SHP77 (cell line): Measurements from ENCODE around the gene KIAA1549.
"Not testable (repeated sequence)": the region's sequence is repeated elsewhere in the genome, so short reads cannot be mapped to it uniquely, and the experiment has no call there.

Experiments
- DNase-seq, 2 experiments: peaks; one replicate each; lab custom pipeline; 2025; lab: John Stamatoyannopoulos, UW

The KIAA1549 gene

DNA sequence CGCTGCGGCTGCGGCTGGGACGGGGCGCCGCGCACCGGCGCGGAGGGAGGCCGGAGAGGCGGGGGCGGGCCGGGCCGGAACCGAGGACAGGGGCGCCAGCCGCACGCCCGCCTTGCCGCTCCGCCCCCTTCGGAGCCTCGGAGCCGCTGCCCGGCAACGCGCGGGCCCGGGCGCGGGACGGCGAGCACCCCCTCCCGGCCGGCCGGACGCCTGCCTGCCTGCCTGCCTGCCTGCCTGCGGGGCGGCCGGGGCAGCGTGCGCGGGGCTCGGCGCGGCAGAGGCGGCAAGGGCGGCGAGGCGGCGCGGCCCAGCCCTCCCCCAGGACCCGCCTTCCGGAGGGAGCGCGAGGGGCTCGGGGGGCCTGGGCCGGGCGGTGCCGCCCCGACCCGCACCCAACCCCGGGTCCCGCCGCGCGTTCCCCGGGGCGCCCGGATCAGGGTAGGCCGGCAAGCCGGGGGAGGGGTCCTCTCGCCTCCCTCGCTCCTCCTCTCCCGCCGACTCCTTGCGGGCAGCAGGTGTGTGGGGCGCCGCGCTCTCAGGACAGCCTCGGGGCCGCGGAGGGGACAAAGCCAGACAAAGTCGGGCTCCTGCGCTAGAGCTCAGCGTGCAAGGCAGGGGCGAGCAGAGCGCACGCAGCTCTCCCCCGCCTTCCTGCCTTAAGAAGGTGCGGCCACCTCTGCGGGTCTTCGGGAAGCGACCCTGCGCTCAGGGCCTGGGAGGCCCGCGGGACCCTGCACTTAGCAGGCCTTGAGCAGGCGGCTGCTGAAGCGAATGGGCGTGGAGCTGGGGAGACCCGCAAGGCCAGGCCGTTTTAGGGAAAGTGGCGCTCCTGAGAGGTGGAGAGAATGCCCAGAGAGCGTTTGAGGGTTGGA is at the start of gene KIAA1549:
Gene KIAA1549 (minus strand): TSS at position 58 of the 872 bp plus-strand sequence. CDS start 120 bp downstream, outside the sequence.
- DNase-seq = peak; percentile 59 to 69

DNA sequence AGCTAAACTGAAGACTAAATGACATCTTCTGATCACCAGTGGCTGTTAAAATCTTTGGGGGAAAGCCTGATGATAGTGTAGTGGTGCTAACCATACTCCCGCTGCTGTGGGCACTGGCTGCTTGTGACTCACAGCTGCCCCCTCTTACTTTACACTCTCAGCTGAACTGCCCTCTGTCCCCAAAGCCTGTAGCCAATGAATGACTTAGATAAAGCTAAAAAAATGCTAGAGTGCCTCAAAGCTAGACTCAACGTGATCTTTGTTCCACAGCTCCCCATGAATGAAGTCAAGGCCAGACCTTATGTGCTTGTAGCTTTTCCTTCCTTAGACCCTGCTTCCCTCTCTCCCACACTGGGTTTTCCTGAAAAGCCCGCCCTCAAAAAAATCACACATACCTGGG is 48.2 kb upstream of the KIAA1549 start:
- DNase-seq = no peak

DNA sequence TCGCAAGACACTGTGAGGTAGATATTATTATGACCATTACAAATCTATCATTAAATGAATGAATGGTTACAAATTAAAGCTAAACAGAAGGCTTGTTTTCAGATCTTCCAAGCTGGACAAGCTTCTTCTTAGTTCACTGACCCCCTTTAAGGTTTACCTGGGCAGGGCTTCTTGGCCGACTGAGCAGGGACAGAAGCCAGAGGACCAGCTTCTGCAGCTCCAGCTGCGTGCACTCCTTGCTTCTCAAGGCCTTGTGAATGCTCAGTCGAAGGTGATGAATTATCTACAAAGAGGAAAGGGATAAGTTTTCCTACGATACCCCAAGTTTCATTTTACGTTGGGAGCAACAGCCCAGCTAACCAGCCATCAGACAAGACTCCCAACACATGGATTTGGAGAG is 45.4 kb upstream of the KIAA1549 start:
- no peak for DNase-seq

DNA sequence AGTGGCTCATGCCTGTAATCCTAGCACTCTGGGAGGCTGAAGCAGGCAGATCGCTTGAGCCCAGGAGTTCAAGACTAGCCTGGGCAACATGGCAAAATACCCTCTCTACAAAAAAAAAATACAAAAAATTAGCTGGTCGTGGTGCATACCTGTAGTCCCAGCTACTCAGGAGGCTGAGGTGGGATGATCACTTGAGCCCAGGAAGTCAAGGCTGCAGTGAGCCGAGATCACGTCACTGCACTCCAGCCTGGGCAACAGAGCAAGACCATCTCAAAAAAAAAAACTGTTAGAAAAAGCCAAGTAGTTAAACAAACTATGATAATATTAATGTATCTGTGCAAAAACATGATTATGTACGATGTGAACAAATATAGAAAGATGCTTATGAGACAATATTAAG is 44.7 kb upstream of the KIAA1549 start:
- not testable (repeated sequence) for DNase-seq

DNA sequence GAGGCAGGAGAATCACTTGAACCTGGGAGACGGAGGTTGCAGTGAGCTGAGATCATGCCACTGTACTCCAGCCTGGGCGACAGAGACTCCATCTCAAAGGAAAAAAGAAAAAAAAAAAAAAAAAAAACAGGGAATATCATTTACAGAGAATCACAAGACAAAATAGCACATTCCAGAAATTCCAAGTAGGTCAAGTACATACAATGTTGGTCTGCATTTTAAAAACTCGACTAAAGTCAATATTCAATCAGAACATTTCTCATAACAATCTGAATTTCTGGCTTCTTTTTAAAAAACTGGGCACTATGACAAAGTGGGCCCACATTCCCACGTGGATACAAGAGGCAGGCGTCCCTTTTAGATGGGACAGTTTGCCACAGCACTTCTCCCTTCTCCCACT is 41.9 kb upstream of the KIAA1549 start:
- DNase-seq = no peak

DNA sequence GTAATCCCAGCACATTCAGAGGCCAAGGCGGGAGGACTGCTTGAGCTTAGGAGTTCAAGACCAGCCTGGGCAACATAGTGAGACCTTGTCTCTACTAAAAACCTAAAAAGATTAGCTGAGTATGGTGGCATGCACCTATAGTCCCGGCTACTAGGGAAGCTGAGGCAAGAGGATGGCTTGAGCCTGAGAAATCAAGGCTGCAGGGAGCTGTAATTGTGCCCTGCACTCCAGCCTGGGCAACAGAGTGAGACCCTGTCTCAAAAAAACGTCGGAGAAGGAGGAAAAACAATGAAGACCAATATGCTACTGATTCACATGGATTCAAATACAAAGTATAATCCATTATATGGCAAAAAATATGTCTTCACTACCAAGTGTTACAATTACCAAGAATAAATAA is 41.1 kb upstream of the KIAA1549 start:
- no peak for DNase-seq

DNA sequence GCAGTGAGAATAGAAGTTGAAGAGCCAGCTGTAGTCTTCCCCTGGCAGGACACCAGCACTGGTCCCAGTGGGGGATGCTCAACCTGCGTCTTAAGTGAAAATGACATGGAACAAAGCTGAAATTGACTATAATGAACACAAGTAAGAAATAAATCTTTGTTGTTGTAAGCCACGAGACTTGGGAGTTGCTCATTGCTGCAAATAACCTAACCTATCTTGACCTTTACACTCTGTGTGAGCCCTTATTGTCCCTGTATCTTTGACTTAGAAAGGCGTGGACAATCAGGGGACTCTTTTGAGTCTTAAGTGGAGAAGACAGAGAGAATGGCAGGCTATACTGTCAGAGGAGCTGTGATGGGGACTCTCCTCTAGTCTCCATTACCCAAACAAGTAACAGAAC is 37.7 kb upstream of the KIAA1549 start:
- no peak for DNase-seq

DNA sequence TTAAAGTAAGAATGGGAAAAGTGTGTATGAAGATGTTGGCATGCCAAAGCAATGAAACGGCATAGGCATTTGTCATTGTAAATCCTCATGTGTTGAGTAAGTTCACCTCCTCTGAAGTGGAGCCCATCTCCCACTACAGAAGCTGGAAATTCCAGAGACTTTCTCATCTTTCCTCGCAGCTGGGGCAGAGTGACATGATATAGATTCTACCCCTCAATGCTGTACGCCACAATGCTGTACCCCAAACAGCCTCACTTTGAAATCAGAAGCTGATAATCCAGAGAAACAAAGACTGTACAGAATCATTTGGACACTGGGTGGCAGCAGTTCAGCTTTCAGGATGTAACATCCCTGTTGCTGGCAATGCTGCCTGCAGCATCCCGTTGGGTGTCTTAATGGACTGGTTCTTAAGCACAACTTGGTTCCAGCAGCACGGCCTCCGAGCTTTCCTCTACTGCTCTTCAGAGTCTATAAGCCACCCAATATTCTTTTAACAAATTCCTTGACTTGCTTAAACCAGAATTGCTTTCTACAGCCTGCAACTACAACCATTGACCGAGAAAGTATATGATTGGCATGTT is 35.8 kb upstream of the KIAA1549 start:
- peak; percentile 69 to 71 for DNase-seq

DNA sequence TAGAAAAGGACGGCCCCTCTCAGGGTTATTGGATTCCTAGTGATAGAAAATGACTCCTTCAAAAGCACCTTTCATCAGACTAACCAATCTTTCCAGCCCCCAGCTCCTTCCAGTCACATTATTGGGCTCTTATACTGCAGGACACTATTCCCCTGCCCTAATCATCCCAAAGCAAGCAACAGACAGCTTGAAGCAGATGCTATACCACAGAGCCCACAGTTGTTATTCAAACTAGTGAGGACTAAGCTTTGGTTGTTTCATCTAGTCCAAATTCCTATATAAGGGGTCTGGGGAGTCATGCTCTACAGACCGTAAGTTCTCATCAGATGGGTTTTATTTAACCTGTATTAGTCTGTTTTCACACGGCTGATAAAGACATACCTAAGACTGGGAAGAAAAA is 30.2 kb upstream of the KIAA1549 start:
- no peak for DNase-seq

DNA sequence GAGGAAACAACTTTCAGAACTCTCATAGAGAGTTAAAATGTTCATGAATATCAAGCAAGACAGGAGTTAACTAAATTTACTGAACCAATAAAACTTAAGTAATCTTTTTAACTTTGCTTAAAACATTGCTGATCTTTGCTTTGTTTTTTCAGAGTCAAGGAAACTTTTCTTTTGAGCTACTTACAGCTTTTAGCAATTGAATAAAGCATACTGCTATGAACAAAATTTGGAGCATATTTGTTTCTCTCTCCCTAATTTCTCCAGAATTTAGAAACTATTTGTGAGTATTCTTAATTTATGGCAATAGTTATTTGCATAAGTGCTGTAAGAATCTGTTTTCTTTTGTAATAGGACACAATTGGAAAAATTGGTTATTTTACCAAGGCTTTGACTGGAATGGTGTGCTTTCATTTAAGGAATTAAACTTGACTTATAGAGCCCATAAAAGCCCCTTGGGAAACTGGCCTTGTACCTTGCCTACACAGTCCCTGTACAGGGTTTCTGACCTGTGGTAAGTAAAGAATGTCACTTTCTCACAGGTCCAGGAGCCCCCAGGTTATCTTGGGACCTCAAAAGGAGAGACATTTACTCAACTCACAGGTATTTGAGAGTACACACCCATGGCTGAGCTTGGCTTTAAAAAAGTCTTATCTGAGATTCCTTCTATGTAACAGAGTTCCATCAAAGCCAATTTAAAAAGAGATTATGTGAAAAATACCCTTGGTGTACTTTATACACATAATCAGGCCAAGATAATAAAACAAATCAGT is 23.3 kb upstream of the KIAA1549 start:
- DNase-seq = no peak

DNA sequence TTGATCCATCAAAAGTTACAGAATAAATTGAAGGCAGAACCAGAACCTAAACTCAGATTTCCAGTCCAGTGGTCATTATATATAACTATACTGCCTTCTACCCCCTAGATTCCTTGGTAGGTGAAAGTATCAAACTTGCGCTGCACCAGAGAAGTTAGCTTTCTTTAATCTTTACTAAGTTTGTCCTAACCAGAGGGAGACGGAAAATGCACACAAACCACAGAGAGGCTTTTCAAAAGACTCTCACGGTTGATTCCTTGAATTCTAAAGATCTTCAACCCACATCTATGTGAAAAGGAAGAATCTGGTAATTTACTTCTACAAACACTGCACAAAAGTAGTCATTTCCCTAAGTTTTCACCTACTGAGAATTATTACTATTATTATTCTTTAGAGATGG is 18.2 kb upstream of the KIAA1549 start:
- DNase-seq = no peak

DNA sequence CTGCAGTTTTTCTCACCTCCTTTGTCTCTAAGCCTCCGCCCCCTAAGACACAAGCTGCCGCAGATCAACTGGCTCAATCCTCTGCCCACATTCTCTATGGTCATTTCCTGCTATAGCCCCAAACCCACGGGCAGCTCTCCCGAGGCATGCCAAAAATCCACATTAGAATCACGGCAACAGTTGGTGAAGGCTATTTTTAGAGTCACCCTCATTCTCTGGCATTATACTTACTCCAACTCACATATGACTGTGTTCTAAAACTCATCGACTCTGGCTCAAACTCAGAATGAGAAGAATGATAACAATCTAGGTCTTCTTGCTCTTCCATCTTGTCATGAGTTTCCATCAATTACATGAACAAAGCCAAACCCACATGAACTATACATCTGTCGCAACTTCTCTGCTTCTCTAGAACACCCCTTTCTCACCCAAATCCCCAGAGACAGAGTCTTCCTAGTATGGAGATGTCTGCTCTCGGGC is 10.9 kb upstream of the KIAA1549 start:
- DNase-seq = no peak

DNA sequence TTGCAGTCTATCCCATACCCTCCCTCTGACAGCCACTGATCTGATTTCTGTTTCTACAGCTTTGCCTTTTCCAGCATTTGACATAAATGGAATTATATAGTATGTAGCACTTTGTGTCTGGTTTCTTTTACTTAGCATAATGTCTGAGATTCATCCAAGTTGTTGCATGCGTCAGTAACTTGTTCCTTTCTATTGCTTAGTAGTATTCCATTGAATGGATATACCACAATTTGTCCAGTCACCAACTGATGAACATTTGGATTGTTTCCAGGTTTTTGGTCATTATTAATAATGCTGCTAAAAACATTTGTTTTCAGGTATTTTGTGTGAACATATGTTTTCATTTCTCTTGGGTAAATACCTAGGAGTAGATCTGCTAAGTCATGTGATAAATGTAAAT is 6.5 kb upstream of the KIAA1549 start:
- DNase-seq = no peak

DNA sequence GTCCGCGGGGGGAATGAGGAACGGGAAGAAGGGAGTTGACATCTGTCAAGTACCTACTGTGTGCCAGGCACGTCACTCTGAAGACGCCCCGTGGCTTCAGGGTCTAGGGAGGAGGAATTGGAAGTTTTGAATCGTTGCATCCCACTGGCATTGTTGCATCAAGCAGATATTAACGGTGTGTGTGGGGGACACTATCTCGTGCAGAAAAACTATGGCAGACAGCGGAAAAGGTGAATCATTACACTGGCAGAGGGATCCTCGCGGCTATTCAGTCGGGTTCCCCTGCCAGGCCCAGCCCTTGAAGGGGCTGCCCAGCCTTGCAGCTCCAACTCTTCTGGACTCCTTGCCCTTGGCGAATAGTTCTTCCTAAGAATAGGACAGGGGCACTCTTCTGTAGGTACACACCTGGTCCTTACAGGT is 1.0 kb upstream of the KIAA1549 start:
- DNase-seq = no peak

DNA sequence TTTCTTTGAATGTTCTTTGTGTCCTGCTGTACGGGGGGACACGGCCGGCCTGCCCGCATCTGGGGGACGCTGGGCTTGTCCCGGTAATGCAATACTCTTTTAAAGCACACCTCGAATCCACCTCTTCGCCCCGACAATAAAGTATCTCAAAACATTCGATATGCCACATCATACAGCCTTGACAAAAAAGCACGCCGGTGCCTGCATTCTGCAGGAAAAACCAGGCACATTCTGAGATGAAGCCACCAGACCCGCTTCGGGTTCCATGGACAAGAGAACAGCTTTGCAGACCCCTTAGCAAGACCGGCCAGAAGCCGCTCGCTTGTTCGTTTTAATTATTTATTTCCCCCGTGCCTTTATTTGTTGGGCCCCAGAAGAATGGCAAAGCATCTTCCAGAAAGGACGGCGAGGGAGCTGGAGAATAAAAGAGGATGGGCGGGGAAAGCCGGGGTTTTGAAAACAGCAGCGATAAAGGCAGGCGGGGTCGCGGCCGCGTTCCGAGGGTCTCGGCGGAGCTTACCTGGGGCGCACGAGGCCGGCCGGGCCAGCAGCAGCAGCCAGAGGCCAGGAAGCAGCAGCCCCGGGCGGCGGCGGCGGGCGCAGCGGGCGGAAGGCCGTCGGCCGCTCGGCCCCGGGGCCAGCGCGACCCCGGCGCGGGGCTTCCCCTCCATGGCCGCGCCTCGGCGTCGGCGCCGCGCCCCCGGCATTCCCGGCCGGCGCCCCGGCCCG is 462 bp downstream of the KIAA1549 start:
- DNase-seq = no peak

DNA sequence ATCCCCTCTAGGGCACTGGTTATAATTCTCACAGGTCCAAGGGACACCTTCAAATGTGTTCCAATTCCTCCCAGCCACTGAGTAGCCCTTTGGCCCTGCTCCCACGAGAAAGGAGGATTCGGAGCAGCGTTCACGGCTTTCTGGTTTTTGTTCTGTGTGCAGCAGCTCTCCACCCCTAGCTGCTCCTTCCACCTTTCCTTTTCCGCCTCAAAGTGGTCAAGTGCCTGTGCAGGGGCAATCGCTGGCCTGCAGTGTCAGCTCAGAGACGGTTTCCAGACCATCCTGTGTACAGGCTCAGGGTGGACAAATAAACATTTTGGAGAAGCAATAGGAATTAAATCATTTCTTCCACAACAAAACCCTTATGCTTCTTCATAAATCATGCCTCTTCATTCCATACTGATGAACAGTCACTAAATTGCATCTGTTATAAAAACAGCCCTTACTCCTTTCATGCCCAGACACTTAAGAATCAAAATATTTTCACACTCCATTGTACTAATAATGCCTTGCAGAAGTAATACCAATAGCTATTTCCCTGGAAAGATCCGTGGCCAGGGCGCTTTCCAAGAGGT is 1.1 kb downstream of the KIAA1549 start:
- DNase-seq = peak in 1 of 2 experiments; percentile 9

DNA sequence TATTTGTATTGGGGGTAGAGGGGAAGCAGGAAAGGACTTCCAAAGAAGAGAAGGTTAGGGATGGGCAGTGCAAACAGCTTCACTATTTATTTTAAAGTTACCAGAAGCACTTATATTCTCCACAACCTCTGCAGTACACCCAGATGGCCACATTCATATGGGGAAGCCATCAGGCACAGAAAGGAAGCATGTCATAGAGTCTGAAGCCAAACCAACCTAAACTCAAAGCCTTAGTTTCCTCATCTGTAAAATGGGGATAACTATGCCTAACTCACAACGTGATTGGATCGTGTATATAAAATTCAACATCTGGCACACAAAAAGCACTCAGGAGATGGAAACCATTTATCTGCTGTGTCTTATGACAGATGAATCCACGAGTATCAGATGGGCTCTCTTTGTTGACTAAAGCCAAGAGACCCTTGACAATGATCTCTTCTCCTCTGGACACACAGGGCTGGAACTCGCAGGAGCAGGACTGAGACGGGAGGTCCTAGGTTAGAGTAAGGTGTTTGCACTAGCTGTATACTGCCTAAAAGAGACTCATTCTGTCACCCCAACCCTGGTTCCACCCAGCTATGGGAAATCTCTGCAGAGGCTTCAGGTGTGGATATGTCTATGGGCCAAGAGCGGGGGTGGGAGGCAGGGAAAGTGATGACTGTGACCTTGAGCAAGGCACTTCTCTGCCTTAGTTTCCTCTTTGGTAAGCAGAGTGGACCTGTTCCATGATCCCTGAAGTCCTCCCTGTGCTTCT is 1.8 kb downstream of the KIAA1549 start:
- DNase-seq = peak in 1 of 2 experiments; percentile 9

DNA sequence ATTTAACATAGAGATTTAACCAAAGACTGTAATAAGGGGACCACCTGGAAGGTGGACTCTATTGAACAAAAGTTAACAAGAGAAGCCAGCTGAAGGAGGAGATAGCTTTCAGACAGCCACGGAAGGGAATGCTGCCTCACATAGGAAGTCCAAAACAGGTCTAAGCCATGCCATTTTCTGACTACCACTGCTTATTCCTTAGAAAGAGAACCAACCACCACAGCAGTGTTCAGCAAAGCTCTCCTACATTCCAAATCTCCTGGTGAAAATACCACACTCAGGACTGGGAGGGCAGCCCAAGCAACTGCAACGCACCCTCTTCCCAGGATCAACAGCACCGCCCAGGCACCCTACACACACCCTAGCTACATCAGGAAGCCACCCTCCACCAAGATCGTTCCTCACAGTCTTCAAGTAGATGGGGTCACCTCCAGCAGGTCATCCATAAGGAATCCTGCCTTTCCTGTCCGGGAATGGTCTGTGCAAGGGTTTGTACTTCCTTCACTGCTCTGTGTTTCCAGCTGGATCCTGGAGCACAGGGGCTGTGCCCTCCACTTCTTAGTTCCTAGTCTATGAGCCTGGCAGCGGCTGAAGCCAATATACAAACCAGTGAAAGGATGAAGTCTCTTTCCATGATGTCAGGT is 2.5 kb downstream of the KIAA1549 start:
- no peak for DNase-seq

DNA sequence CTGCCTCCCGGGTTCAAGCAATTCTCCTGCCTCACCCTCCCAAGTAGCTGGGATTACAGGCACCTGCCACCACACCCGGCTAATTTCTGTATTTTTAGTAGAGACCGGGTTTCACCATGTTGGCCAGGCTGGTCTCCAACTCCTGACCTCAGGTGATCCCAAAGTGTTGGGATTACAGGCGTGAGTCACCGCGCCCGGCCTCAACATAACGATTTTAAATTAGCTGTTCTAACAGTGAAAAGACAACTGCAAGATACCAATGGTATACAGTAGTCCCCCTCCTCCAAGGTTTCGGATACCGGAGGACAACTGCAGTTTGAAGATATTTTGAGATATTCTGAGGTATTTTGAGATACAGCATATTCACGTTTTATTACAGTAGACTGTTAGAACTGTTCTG is 5.0 kb downstream of the KIAA1549 start:
- not testable (repeated sequence) for DNase-seq
